WTC11 (cell line): ENCODE results near the gene PGLYRP3. TPM values are rescaled to one million over a fixed set of nuclear protein-coding genes. Genes with fewer than 3 reads are reported as not detected.

Experiments
- ATAC-seq: fragments of 200-7000 bp; cut with Tn5 transposase; 2 replicates; pipeline ENCODE4 v1.10.0; 2021; ENCODE audit warnings: mild to moderate bottlenecking, moderate library complexity
- CTCF ChIA-PET: fragments of 300-600 bp; sonication (Branson Sonifier 250); formaldehyde crosslinking; loops from one replicate; lab custom pipeline; 2021; ENCODE audit warnings: antibody characterized with exemption; lab: Charles Lee
- POLR2A ChIA-PET: fragments of 350-600 bp; sonication (Branson Sonifier 250); formaldehyde crosslinking; loops from one replicate; lab custom pipeline; 2021; ENCODE audit warnings: antibody characterized with exemption; lab: Charles Lee
- DNase-seq: peaks from one replicate; pipeline ENCODE4 v3.0.0; 2021; ENCODE audit warnings: low spot score
- H3K27ac Mint-ChIP-seq: 2 replicates; pipeline ENCODE4 v1.8.0; 2021; ENCODE audit warnings: mixed read lengths
- H3K27me3 Mint-ChIP-seq: 2 replicates; pipeline ENCODE4 v1.8.0; 2021; ENCODE audit warnings: low read depth, mild to moderate bottlenecking, moderate library complexity, mixed read lengths
- H3K36me3 Mint-ChIP-seq: 2 replicates; pipeline ENCODE4 v1.8.0; 2021; ENCODE audit warnings: mixed read lengths
- H3K4me1 Mint-ChIP-seq: 2 replicates; pipeline ENCODE4 v1.8.0; 2022; ENCODE audit warnings: mixed read lengths
- H3K4me3 Mint-ChIP-seq: 2 replicates; pipeline ENCODE4 v1.8.0; 2021; ENCODE audit warnings: mild to moderate bottlenecking, moderate library complexity, mixed read lengths
- H3K9me3 Mint-ChIP-seq: 2 replicates; pipeline ENCODE4 v1.8.0; 2021; ENCODE audit warnings: mixed read lengths
- CREM ChIP-seq: sonication (generic); formaldehyde crosslinking; IDR thresholded peaks from 2 replicates; pipeline ENCODE4 v1.8.1; 2022; ENCODE audit warnings: mild to moderate bottlenecking, missing genetic modification reagents, moderate library complexity
- ELF4 ChIP-seq: sonication (generic); formaldehyde crosslinking; IDR thresholded peaks from 2 replicates; pipeline ENCODE4 v1.8.1; 2022; ENCODE audit warnings: low read depth, mild to moderate bottlenecking, moderate library complexity, missing genetic modification reagents
- GABPB1 ChIP-seq: sonication (generic); formaldehyde crosslinking; IDR thresholded peaks from 2 replicates; pipeline ENCODE4 v1.8.1; 2023; ENCODE audit warnings: mild to moderate bottlenecking, missing genetic modification reagents
- NFYB ChIP-seq: sonication (generic); formaldehyde crosslinking; conservative IDR thresholded peaks from 2 replicates; pipeline ENCODE4 v1.8.0; 2022; ENCODE audit warnings: low read depth, missing genetic modification reagents
- NR3C1 ChIP-seq: sonication (generic); formaldehyde crosslinking; conservative IDR thresholded peaks from 2 replicates; pipeline ENCODE4 v1.8.1; 2023; ENCODE audit warnings: low read depth, mild to moderate bottlenecking, missing genetic modification reagents
- PRRX2 ChIP-seq: fragments of 250-450 bp; sonication (Bioruptor Pico); IDR thresholded peaks from 2 replicates; pipeline ENCODE4 v1.8.0; 2021; ENCODE audit warnings: mild to moderate bottlenecking
- ZBTB21 ChIP-seq: sonication (generic); formaldehyde crosslinking; IDR thresholded peaks from 2 replicates; pipeline ENCODE4 v1.8.1; 2023; ENCODE audit warnings: mild to moderate bottlenecking, missing genetic modification reagents, borderline replicate concordance
- ZNF232 ChIP-seq: sonication (generic); formaldehyde crosslinking; IDR thresholded peaks from 2 replicates; pipeline ENCODE4 v1.8.0; 2022; ENCODE audit warnings: mild to moderate bottlenecking, missing genetic modification reagents
- ZNF423 ChIP-seq: fragments of 250-450 bp; sonication (Bioruptor Pico); IDR thresholded peaks from 2 replicates; pipeline ENCODE4 v2.1.2; 2022; ENCODE audit warnings: mild to moderate bottlenecking, moderate library complexity
- total RNA-seq: library from RNA; stranded (reverse); gene quantifications from 3 replicates; pipeline ENCODE4 v1.2.3, GENCODE V29; 2021
- TF ChIP-seq, protein P1 (sequence below): sonication (generic); formaldehyde crosslinking; IDR thresholded peaks from 2 replicates; pipeline ENCODE4 v1.8.1; 2023; ENCODE audit warnings: mild to moderate bottlenecking, missing genetic modification reagents
- TF ChIP-seq, protein P2 (sequence below): sonication (generic); formaldehyde crosslinking; IDR thresholded peaks from 2 replicates; pipeline ENCODE4 v1.8.0; 2022; ENCODE audit warnings: mild to moderate bottlenecking, missing genetic modification reagents
- TF ChIP-seq, protein P3 (sequence below): sonication (generic); formaldehyde crosslinking; IDR thresholded peaks from 2 replicates; pipeline ENCODE4 v1.8.0; 2023; ENCODE audit warnings: mild to moderate bottlenecking, missing genetic modification reagents
- TF ChIP-seq, protein P4 (sequence below): sonication (generic); formaldehyde crosslinking; IDR thresholded peaks from 2 replicates; pipeline ENCODE4 v1.8.1; 2023; ENCODE audit warnings: mild to moderate bottlenecking, missing genetic modification reagents
- TF ChIP-seq, protein P5 (sequence below): sonication (generic); formaldehyde crosslinking; IDR thresholded peaks from 2 replicates; pipeline ENCODE4 v1.8.0; 2022; ENCODE audit warnings: missing genetic modification reagents
- TF ChIP-seq, protein P6 (sequence below): sonication (generic); formaldehyde crosslinking; IDR thresholded peaks from 2 replicates; pipeline ENCODE4 v1.8.1; 2022; ENCODE audit warnings: low read depth, missing genetic modification reagents, borderline replicate concordance

The PGLYRP3 gene
- total RNA-seq, 1 experiment from 2014 or later = not detected

DNA sequence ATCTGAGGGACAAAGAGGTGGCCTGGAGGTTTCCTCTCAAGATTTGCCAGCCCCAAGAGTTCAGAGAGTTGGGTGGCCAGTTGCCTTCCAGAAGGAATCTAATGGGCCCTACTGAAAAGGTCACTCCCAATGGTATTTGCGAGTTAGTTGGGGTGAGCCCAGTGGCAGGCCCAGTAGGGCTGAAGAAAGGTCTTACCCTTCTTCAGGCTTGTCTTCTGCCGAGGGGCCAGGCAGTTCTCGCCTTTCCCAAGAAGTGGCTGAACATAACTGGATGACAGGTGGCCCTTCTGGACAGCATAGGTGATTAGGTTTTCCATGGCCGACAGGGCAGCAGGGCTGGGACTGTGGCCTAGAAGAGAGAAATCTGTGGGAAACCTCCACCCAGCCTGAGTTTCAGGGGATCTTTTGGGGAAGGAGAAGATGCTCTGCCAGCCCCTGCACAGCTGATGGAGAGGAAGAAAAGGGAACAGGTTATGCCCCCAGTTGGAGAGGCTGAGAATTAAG lies 28.7 kb upstream of the PGLYRP3 start:
- H3K4me1 Mint-ChIP-seq = peaks cover 9% of the 10 kb centered on the region; the same call in 1 of the 2 replicates
- CTCF ChIA-PET = no interaction called here
- TF ChIP-seq, protein P1, sequence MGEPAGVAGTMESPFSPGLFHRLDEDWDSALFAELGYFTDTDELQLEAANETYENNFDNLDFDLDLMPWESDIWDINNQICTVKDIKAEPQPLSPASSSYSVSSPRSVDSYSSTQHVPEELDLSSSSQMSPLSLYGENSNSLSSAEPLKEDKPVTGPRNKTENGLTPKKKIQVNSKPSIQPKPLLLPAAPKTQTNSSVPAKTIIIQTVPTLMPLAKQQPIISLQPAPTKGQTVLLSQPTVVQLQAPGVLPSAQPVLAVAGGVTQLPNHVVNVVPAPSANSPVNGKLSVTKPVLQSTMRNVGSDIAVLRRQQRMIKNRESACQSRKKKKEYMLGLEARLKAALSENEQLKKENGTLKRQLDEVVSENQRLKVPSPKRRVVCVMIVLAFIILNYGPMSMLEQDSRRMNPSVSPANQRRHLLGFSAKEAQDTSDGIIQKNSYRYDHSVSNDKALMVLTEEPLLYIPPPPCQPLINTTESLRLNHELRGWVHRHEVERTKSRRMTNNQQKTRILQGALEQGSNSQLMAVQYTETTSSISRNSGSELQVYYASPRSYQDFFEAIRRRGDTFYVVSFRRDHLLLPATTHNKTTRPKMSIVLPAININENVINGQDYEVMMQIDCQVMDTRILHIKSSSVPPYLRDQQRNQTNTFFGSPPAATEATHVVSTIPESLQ (CRISPR knock-in tag) = no peak
- TF ChIP-seq ZBTB21 (no peak), NFYB (CRISPR knock-in tag) (no peak), NR3C1 (CRISPR knock-in tag) (no peak), ZNF232 (no peak), GABPB1 (CRISPR knock-in tag) (no peak), ELF4 (CRISPR knock-in tag) (no peak), ZNF423 (no peak), CREM (CRISPR knock-in tag) (no peak), PRRX2 (no peak)
- TF ChIP-seq, protein P2, sequence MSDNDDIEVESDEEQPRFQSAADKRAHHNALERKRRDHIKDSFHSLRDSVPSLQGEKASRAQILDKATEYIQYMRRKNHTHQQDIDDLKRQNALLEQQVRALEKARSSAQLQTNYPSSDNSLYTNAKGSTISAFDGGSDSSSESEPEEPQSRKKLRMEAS (CRISPR knock-in tag) = no peak
- TF ChIP-seq, protein P3, sequence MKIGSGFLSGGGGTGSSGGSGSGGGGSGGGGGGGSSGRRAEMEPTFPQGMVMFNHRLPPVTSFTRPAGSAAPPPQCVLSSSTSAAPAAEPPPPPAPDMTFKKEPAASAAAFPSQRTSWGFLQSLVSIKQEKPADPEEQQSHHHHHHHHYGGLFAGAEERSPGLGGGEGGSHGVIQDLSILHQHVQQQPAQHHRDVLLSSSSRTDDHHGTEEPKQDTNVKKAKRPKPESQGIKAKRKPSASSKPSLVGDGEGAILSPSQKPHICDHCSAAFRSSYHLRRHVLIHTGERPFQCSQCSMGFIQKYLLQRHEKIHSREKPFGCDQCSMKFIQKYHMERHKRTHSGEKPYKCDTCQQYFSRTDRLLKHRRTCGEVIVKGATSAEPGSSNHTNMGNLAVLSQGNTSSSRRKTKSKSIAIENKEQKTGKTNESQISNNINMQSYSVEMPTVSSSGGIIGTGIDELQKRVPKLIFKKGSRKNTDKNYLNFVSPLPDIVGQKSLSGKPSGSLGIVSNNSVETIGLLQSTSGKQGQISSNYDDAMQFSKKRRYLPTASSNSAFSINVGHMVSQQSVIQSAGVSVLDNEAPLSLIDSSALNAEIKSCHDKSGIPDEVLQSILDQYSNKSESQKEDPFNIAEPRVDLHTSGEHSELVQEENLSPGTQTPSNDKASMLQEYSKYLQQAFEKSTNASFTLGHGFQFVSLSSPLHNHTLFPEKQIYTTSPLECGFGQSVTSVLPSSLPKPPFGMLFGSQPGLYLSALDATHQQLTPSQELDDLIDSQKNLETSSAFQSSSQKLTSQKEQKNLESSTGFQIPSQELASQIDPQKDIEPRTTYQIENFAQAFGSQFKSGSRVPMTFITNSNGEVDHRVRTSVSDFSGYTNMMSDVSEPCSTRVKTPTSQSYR = no peak
- TF ChIP-seq, protein P4, sequence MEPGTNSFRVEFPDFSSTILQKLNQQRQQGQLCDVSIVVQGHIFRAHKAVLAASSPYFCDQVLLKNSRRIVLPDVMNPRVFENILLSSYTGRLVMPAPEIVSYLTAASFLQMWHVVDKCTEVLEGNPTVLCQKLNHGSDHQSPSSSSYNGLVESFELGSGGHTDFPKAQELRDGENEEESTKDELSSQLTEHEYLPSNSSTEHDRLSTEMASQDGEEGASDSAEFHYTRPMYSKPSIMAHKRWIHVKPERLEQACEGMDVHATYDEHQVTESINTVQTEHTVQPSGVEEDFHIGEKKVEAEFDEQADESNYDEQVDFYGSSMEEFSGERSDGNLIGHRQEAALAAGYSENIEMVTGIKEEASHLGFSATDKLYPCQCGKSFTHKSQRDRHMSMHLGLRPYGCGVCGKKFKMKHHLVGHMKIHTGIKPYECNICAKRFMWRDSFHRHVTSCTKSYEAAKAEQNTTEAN (CRISPR knock-in tag) = no peak
- TF ChIP-seq, protein P5, sequence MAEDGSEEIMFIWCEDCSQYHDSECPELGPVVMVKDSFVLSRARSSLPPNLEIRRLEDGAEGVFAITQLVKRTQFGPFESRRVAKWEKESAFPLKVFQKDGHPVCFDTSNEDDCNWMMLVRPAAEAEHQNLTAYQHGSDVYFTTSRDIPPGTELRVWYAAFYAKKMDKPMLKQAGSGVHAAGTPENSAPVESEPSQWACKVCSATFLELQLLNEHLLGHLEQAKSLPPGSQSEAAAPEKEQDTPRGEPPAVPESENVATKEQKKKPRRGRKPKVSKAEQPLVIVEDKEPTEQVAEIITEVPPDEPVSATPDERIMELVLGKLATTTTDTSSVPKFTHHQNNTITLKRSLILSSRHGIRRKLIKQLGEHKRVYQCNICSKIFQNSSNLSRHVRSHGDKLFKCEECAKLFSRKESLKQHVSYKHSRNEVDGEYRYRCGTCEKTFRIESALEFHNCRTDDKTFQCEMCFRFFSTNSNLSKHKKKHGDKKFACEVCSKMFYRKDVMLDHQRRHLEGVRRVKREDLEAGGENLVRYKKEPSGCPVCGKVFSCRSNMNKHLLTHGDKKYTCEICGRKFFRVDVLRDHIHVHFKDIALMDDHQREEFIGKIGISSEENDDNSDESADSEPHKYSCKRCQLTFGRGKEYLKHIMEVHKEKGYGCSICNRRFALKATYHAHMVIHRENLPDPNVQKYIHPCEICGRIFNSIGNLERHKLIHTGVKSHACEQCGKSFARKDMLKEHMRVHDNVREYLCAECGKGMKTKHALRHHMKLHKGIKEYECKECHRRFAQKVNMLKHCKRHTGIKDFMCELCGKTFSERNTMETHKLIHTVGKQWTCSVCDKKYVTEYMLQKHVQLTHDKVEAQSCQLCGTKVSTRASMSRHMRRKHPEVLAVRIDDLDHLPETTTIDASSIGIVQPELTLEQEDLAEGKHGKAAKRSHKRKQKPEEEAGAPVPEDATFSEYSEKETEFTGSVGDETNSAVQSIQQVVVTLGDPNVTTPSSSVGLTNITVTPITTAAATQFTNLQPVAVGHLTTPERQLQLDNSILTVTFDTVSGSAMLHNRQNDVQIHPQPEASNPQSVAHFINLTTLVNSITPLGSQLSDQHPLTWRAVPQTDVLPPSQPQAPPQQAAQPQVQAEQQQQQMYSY = no peak
- no peaks in the 10 kb centered on the region for H3K36me3 Mint-ChIP-seq
- no peak for ATAC-seq
- POLR2A ChIA-PET = no interaction called here
- no peaks in the 10 kb centered on the region for H3K9me3 Mint-ChIP-seq
- H3K27me3 Mint-ChIP-seq = peaks cover 5% of the 10 kb centered on the region; the same call in 1 of the 2 replicates
- H3K4me3 Mint-ChIP-seq = no peak overlapping the region
- no peak for DNase-seq
- no peak overlapping the region for H3K27ac Mint-ChIP-seq

DNA sequence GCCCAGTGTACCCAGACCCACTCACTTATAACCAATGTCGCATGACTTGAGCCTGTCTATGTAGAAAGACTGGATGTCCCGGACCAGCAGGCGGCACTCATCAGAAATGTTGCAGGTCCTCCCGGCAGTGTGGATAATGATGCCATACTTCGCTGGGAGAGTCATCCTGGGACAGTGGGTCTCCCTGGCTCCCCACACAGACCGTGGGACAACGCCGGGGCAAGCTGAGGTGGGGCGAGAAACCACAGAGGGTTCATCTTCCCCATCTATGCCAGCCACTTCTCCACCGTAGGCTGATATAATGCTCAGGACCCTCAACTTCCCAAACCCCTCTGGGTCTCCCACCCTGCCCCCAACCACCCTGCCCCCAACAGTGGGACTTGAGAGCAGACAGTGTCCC lies 27.6 kb upstream of the PGLYRP3 start:
- Mint-ChIP-seq H3K27ac (no peak overlapping the region), H3K27me3 (peaks cover 5% of the 10 kb centered on the region; the same call in 1 of the 2 replicates), H3K4me3 (no peak overlapping the region), H3K4me1 (peaks cover 9% of the 10 kb centered on the region; the same call in 1 of the 2 replicates), H3K9me3 (no peaks in the 10 kb centered on the region), H3K36me3 (no peaks in the 10 kb centered on the region)
- TF ChIP-seq ZNF232 = no peak
- TF ChIP-seq, protein P6, sequence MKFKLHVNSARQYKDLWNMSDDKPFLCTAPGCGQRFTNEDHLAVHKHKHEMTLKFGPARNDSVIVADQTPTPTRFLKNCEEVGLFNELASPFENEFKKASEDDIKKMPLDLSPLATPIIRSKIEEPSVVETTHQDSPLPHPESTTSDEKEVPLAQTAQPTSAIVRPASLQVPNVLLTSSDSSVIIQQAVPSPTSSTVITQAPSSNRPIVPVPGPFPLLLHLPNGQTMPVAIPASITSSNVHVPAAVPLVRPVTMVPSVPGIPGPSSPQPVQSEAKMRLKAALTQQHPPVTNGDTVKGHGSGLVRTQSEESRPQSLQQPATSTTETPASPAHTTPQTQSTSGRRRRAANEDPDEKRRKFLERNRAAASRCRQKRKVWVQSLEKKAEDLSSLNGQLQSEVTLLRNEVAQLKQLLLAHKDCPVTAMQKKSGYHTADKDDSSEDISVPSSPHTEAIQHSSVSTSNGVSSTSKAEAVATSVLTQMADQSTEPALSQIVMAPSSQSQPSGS (CRISPR knock-in tag) = no peak
- ATAC-seq (no peak), DNase-seq (no peak)
- ChIA-PET CTCF (no interaction called here), POLR2A (no interaction called here)
